Measurements from ENCODE around the gene KRT86. TPM values are rescaled to one million over a fixed set of nuclear protein-coding genes. Genes with fewer than 3 reads are reported as not detected.
"Not testable (repeated sequence)": the region's sequence is repeated elsewhere in the genome, so short reads cannot be mapped to it uniquely, and the experiment has no call there.

KRT86 gene
- total RNA-seq, 1 donor from 2014 or later: 2.2 TPM

- peak; percentile 48 for TF ChIP-seq CTCF (conservative IDR thresholded peaks at IDR 0.05; ENCODE audit: low read depth, low read length)
- DNase-seq (ENCODE audit: low read depth); H3K4me3 ChIP-seq (ENCODE audit: low read depth, low read length): not testable (repeated sequence)
Measured at GRCh38 chr12:52252175-52252615, 22.2 kb upstream of the KRT86 start.

GRCh38 chr12:52252728-52253343, 21.6 kb upstream of the KRT86 start:
- no peak for TF ChIP-seq CTCF (conservative IDR thresholded peaks at IDR 0.05; ENCODE audit: low read depth, low read length)
- no peak overlapping the region for H3K4me3 ChIP-seq (ENCODE audit: low read depth, low read length)
- peak; percentile 86 for DNase-seq (ENCODE audit: low read depth)

GRCh38 chr12:52253391-52254179, 20.9 kb upstream of the KRT86 start:
- no peak for TF ChIP-seq CTCF (conservative IDR thresholded peaks at IDR 0.05; ENCODE audit: low read depth, low read length)
- DNase-seq (ENCODE audit: low read depth): no peak
- H3K4me3 ChIP-seq (ENCODE audit: low read depth, low read length): no peak overlapping the region

GRCh38 chr12:52254180-52254964, 20.1 kb upstream of the KRT86 start:
- TF ChIP-seq CTCF (conservative IDR thresholded peaks at IDR 0.05; ENCODE audit: low read depth, low read length): no peak
- H3K4me3 ChIP-seq (ENCODE audit: low read depth, low read length): no peak overlapping the region
- no peak for DNase-seq (ENCODE audit: low read depth)

GRCh38 chr12:52254965-52255751, 19.3 kb upstream of the KRT86 start:
- TF ChIP-seq CTCF (conservative IDR thresholded peaks at IDR 0.05; ENCODE audit: low read depth, low read length): no peak
- no peak for DNase-seq (ENCODE audit: low read depth)
- H3K4me3 ChIP-seq (ENCODE audit: low read depth, low read length): no peak overlapping the region

GRCh38 chr12:52255926-52256583, 18.4 kb upstream of the KRT86 start:
- DNase-seq (ENCODE audit: low read depth): no peak
- no peak overlapping the region for H3K4me3 ChIP-seq (ENCODE audit: low read depth, low read length)
- no peak for TF ChIP-seq CTCF (conservative IDR thresholded peaks at IDR 0.05; ENCODE audit: low read depth, low read length)
